SJSA1 (cell line): ENCODE measurements around the gene TMEM128. TPM values are rescaled to one million over a fixed set of nuclear protein-coding genes. Genes with fewer than 3 reads are reported as not detected.
A peak's percentile ranks its signal among the peaks of the same experiment; 100 is the strongest.
"Not testable (repeated sequence)": the region's sequence is repeated elsewhere in the genome, so short reads cannot be mapped to it uniquely, and the experiment has no call there.

Experiments used
- DNase-seq, 2 experiments: peaks; one replicate each; pipeline ENCODE4 v3.0.0-alpha.2; 2015 to 2020; ENCODE audit warnings: low spot score in 2 of 2, low read depth in 1 of 2
- H3K27ac ChIP-seq: fragments of 250-450 bp; sonication (Bioruptor Pico); 2 replicates; pipeline ENCODE4 v1.5.1; 2020; ENCODE audit warnings: mild to moderate bottlenecking, moderate library complexity
- H3K27me3 ChIP-seq: fragments of 250-450 bp; sonication (Bioruptor Pico); replicated peaks from 2 replicates; pipeline ENCODE4 v1.5.1; 2020; ENCODE audit warnings: mild to moderate bottlenecking, moderate library complexity
- H3K36me3 ChIP-seq: fragments of 250-450 bp; sonication (Bioruptor Pico); 2 replicates; pipeline ENCODE4 v1.5.1; 2020; ENCODE audit warnings: mild to moderate bottlenecking
- H3K4me1 ChIP-seq: fragments of 250-450 bp; sonication (Bioruptor Pico); replicated peaks from 2 replicates; pipeline ENCODE4 v1.6.1; 2021; ENCODE audit warnings: mild to moderate bottlenecking
- H3K4me3 ChIP-seq: fragments of 250-450 bp; sonication (Bioruptor Pico); 2 replicates; pipeline ENCODE4 v1.5.1; 2020; ENCODE audit warnings: mild to moderate bottlenecking
- H3K9me3 ChIP-seq: fragments of 250-450 bp; sonication (Bioruptor Pico); replicated peaks from 2 replicates; pipeline ENCODE4 v1.5.1; 2020; ENCODE audit warnings: mild to moderate bottlenecking
- total RNA-seq: library from RNA; depleted of rRNA; stranded (reverse); fragments of >200 nt; shearing (Covaris generic); gene quantifications from 2 replicates; pipeline ENCODE4 v1.2.3, GENCODE V29; 2014

TMEM128 gene
- total RNA-seq, 1 experiment from 2014 or later: 60.2 TPM

GRCh38 chr4:4247696-4248028 lies 361 bp downstream of the TMEM128 start:
- DNase-seq: no peak
- Histone ChIP-seq H3K4me1 (peaks cover 15% of the 10 kb centered on the region), H3K4me3 (peak overlapping the region; percentile 83), H3K27me3 (0 out of 2 replicates have a peak, but pooled peaks cover under 1% of the 10 kb centered on the region), H3K36me3 (peaks cover 34% of the 10 kb centered on the region), H3K9me3 (no peaks in the 10 kb centered on the region), H3K27ac (peak overlapping the region; percentile 87)

GRCh38 chr4:4245172-4245571 lies 2.9 kb downstream of the TMEM128 start:
- no peak overlapping the region for H3K4me3 ChIP-seq
- H3K27me3 ChIP-seq: no peaks in the 10 kb centered on the region
- peaks cover 53% of the 10 kb centered on the region for H3K36me3 ChIP-seq
- no peak for DNase-seq
- no peak overlapping the region for H3K27ac ChIP-seq
- H3K4me1 ChIP-seq: peaks cover 15% of the 10 kb centered on the region
- no peaks in the 10 kb centered on the region for H3K9me3 ChIP-seq

- H3K27ac ChIP-seq, H3K9me3 ChIP-seq, H3K4me3 ChIP-seq, H3K4me1 ChIP-seq, H3K27me3 ChIP-seq: not testable (repeated sequence)
- peak in 1 of 2 experiments; percentile 26 for DNase-seq
- H3K36me3 ChIP-seq: peaks cover 41% of the 10 kb centered on the region
These were observed 8.5 kb downstream of the TMEM128 start for GRCh38 chr4:4239551-4239950.

GRCh38 chr4:4233610-4234009 lies 14.4 kb downstream of the TMEM128 start:
- Histone ChIP-seq H3K36me3 (no peaks in the 10 kb centered on the region; the same call in none of the 2 replicates), H3K4me1 (no peaks in the 10 kb centered on the region), H3K27me3 (peaks cover 3% of the 10 kb centered on the region; the same call in 1 of the 2 replicates), H3K9me3 (no peaks in the 10 kb centered on the region), H3K4me3 (no peak overlapping the region), H3K27ac (no peak overlapping the region)
- no peak for DNase-seq

- no peak overlapping the region for H3K4me3 ChIP-seq
- H3K4me1 ChIP-seq: no peaks in the 10 kb centered on the region
- no peaks in the 10 kb centered on the region for H3K36me3 ChIP-seq
These were observed 19.7 kb downstream of the TMEM128 start for GRCh38 chr4:4228356-4228668.

GRCh38 chr4:4227510-4228355 lies 20.3 kb downstream of the TMEM128 start:
- Histone ChIP-seq H3K9me3 (no peaks in the 10 kb centered on the region), H3K4me1 (no peaks in the 10 kb centered on the region), H3K4me3 (no peak overlapping the region), H3K36me3 (no peaks in the 10 kb centered on the region), H3K27ac (no peak overlapping the region), H3K27me3 (peaks cover 14% of the 10 kb centered on the region)
- DNase-seq: no peak

More at GRCh38 chr4:4228356-4228668, 19.7 kb downstream of the TMEM128 start:
- H3K27me3 ChIP-seq: peaks cover 14% of the 10 kb centered on the region
- H3K9me3 ChIP-seq: no peaks in the 10 kb centered on the region
- no peak for DNase-seq
- H3K27ac ChIP-seq: no peak overlapping the region

- no peaks in the 10 kb centered on the region for H3K36me3 ChIP-seq
- no peaks in the 10 kb centered on the region for H3K4me1 ChIP-seq
- no peak within 1 kb of the TSS for H3K4me3 ChIP-seq
- H3K9me3 ChIP-seq: no peaks in the 10 kb centered on the region
- DNase-seq: no peak
- H3K27ac ChIP-seq: no peak within 1 kb of the TSS
- peaks cover 14% of the 10 kb centered on the region for H3K27me3 ChIP-seq
These were observed 21.2 kb downstream of the TMEM128 start, which contains the start of gene OTOP1 for GRCh38 chr4:4226606-4227438. Gene OTOP1 (minus strand): TSS chr4:4226929. CDS start chr4:4226864, 65 bp downstream.

GRCh38 chr4:4225915-4226605 lies 22.0 kb downstream of the TMEM128 start:
- no peaks in the 10 kb centered on the region for H3K36me3 ChIP-seq
- no peak overlapping the region for H3K27ac ChIP-seq
- H3K4me3 ChIP-seq: no peak overlapping the region
- H3K4me1 ChIP-seq: no peaks in the 10 kb centered on the region
- H3K27me3 ChIP-seq: peaks cover 14% of the 10 kb centered on the region
- no peaks in the 10 kb centered on the region for H3K9me3 ChIP-seq
- no peak for DNase-seq

- peak in 1 of 2 experiments; percentile 58 for DNase-seq
- H3K36me3 ChIP-seq: no peaks in the 10 kb centered on the region
- peaks cover 11% of the 10 kb centered on the region for H3K4me1 ChIP-seq
- no peak overlapping the region for H3K4me3 ChIP-seq
- H3K9me3 ChIP-seq: no peaks in the 10 kb centered on the region; the same call in 1 of the 2 replicates
- H3K27ac ChIP-seq: peak overlapping the region; percentile 73
- no peaks in the 10 kb centered on the region; the same call in 1 of the 2 replicates for H3K27me3 ChIP-seq
These were observed 30.9 kb downstream of the TMEM128 start for GRCh38 chr4:4217113-4217512.

- Histone ChIP-seq H3K27me3 (no peaks in the 10 kb centered on the region; the same call in 1 of the 2 replicates), H3K36me3 (no peaks in the 10 kb centered on the region), H3K4me3 (no peak overlapping the region), H3K4me1 (peaks cover 11% of the 10 kb centered on the region), H3K27ac (peak overlapping the region; percentile 73), H3K9me3 (no peaks in the 10 kb centered on the region; the same call in 1 of the 2 replicates)
- peak in 1 of 2 experiments; percentile 62 for DNase-seq
These were observed 31.4 kb downstream of the TMEM128 start for GRCh38 chr4:4216648-4217047.

- not testable (repeated sequence) for DNase-seq, H3K36me3 ChIP-seq, H3K4me3 ChIP-seq, H3K9me3 ChIP-seq, H3K27ac ChIP-seq, H3K27me3 ChIP-seq
- peaks cover 11% of the 10 kb centered on the region for H3K4me1 ChIP-seq
These were observed 34.3 kb downstream of the TMEM128 start for GRCh38 chr4:4213674-4214073.

GRCh38 chr4:4206204-4206603 lies 41.8 kb downstream of the TMEM128 start:
- Histone ChIP-seq H3K4me3 (no peak overlapping the region), H3K9me3 (no peaks in the 10 kb centered on the region), H3K27ac (no peak overlapping the region), H3K36me3 (no peaks in the 10 kb centered on the region), H3K4me1 (no peaks in the 10 kb centered on the region), H3K27me3 (peaks cover 24% of the 10 kb centered on the region)
- DNase-seq: no peak

GRCh38 chr4:4204401-4204745 lies 43.6 kb downstream of the TMEM128 start:
- DNase-seq: no peak
- Histone ChIP-seq H3K4me3 (no peak overlapping the region), H3K27me3 (peaks cover 24% of the 10 kb centered on the region), H3K9me3 (no peaks in the 10 kb centered on the region), H3K36me3 (no peaks in the 10 kb centered on the region), H3K4me1 (no peaks in the 10 kb centered on the region), H3K27ac (no peak overlapping the region)
